Testis (tissue), 3 donors: ENCODE data around the gene ST8SIA6. TPM values are rescaled to one million over a fixed set of nuclear protein-coding genes. Genes with fewer than 3 reads are reported as not detected.

ENCODE experiments used
- DNase-seq: peaks from one replicate; pipeline ENCODE4 v3.0.0-alpha.2; 2019
- H3K27ac ChIP-seq, 2 donors: fragments of 200-600 bp; sonication (generic); one replicate each; pipeline ENCODE4 v1.5.1; 2019
- H3K27me3 ChIP-seq: fragments of 200-600 bp; sonication (generic); one replicate; pipeline ENCODE4 v1.5.1; 2019
- H3K36me3 ChIP-seq: fragments of 200-600 bp; sonication (generic); one replicate; pipeline ENCODE4 v1.5.1; 2017; ENCODE audit warnings: low read depth; ENCODE audit errors: missing control alignments
- H3K4me1 ChIP-seq: fragments of 200-600 bp; sonication (generic); one replicate; pipeline ENCODE4 v1.5.1; 2019
- H3K4me3 ChIP-seq, 2 donors: fragments of 200-600 bp; sonication (generic); one replicate each; pipeline ENCODE4 v1.5.1; 2017 to 2019
- H3K9me3 ChIP-seq: fragments of 200-600 bp; sonication (generic); one replicate; pipeline ENCODE4 v1.5.1; 2017
- POLR2A ChIP-seq: fragments of 450-650 bp; IDR thresholded peaks from one replicate; pipeline ENCODE4 v1.6.1; 2017; ENCODE audit warnings: antibody characterized with exemption, mild to moderate bottlenecking, moderate library complexity
- WGBS, 2 donors: methylation state at CpG; one replicate each; pipeline ENCODE4 v1.1.5; 2018; 5-methylcytosine and 5-hydroxymethylcytosine counted together
- intact Hi-C: fragments of 100-400 bp; cut with DNase I; formaldehyde crosslinking; loops from one replicate; pipeline ENCODE4 v1.15.1; 2023; ENCODE audit warnings: low total_unique reads
- polyA plus RNA-seq: library from polyadenylated mRNA; stranded (reverse); fragments of 350-450 nt; fragmentation: Illumina TruSeq; extraction: RNeasy Lipid Tissue Mini Kit (QIAGEN cat#74804); gene quantifications from one replicate; pipeline ENCODE4 v1.2.3, GENCODE V29; 2014; ENCODE audit warnings: low read depth, low replicate concordance; ENCODE audit not compliant: insufficient read depth
- total RNA-seq, 2 donors: library from RNA; depleted of rRNA; stranded (reverse); fragments of >200 nt; gene quantifications; one replicate each; pipeline ENCODE4 v1.2.3, GENCODE V29; 2016
- TF ChIP-seq, protein P1 (sequence below), 3 experiments: fragments of 450-650 bp in 2 of 3; fragments of 200-600 bp in 1 of 3; sonication (generic) in 1 of 3; IDR thresholded peaks; one replicate each; pipeline ENCODE4 v1.5.1; 2016 to 2019; ENCODE audit warnings: antibody characterized with exemption in 3 of 3, mild to moderate bottlenecking in 2 of 3, moderate library complexity in 1 of 3

Gene ST8SIA6
- total and polyA plus RNA-seq, 3 donors from 2014 or later, result 0.84 to 1.6 (median 0.87) TPM

DNA sequence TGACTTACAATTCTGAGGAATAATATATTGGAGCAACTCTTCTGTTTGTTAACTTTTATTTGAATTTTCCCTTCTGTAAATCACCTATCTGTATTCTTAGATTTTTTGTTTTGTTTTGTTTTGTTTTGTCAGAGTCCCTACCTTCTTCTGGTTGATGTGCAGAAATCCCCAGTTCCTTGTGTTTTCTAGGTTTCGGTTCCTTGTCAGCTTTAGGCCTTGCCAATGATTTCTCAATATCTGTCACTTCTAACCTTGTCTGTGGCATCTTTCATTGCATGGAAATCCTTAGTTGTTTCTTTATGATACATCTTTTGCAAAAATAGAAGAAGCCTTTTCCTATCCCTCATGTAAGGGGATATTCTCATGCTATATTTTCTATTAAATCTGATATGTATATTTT, 21.7 kb upstream of the ST8SIA6 start:
- Histone ChIP-seq H3K9me3 (no peaks in the 10 kb centered on the region), H3K4me1 (no peaks in the 10 kb centered on the region), H3K27me3 (no peaks in the 10 kb centered on the region), H3K4me3 (no peak overlapping the region), H3K36me3 (no peaks in the 10 kb centered on the region), H3K27ac (no peak overlapping the region)
- DNase-seq, result no peak
- TF ChIP-seq, protein P1, sequence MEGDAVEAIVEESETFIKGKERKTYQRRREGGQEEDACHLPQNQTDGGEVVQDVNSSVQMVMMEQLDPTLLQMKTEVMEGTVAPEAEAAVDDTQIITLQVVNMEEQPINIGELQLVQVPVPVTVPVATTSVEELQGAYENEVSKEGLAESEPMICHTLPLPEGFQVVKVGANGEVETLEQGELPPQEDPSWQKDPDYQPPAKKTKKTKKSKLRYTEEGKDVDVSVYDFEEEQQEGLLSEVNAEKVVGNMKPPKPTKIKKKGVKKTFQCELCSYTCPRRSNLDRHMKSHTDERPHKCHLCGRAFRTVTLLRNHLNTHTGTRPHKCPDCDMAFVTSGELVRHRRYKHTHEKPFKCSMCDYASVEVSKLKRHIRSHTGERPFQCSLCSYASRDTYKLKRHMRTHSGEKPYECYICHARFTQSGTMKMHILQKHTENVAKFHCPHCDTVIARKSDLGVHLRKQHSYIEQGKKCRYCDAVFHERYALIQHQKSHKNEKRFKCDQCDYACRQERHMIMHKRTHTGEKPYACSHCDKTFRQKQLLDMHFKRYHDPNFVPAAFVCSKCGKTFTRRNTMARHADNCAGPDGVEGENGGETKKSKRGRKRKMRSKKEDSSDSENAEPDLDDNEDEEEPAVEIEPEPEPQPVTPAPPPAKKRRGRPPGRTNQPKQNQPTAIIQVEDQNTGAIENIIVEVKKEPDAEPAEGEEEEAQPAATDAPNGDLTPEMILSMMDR (IDR thresholded peaks at IDR 0.05), result no peak
- TF ChIP-seq POLR2A, result no peak
- WGBS, 2 donors, result 92 to 95% methylated on average over 1 of the region's 1 CpG
- intact Hi-C loops, result no loop called here

DNA sequence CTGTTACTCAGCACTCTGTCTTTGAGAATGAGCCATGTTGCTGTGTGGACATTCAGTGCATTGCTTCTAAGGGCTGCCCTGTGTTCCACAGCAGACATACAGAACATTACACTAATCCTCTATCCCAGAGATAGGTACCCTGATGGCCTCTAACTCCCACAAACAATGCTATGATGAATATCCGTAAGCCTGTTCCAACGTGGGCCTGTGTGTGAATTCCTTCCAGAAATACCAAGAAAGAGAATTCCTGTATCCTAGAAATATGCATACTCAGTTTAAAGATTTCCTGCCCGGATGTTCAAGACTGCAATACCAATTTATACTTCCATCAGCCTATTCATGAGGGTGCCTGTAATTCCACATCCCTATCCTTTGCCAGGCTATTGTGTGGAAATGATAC, 21.3 kb upstream of the ST8SIA6 start:
- WGBS, 2 donors, result 82 to 83% methylated on average over 3 of the region's 3 CpGs
- H3K27ac ChIP-seq, result no peak overlapping the region
- TF ChIP-seq, protein P1 (IDR thresholded peaks at IDR 0.05), result no peak
- no peak for TF ChIP-seq POLR2A
- H3K4me1 ChIP-seq, result no peaks in the 10 kb centered on the region
- H3K4me3 ChIP-seq, result no peak overlapping the region
- DNase-seq, result no peak
- H3K27me3 ChIP-seq, result no peaks in the 10 kb centered on the region
- H3K9me3 ChIP-seq, result no peaks in the 10 kb centered on the region
- H3K36me3 ChIP-seq, result no peaks in the 10 kb centered on the region
- intact Hi-C loops, result no loop called here

DNA sequence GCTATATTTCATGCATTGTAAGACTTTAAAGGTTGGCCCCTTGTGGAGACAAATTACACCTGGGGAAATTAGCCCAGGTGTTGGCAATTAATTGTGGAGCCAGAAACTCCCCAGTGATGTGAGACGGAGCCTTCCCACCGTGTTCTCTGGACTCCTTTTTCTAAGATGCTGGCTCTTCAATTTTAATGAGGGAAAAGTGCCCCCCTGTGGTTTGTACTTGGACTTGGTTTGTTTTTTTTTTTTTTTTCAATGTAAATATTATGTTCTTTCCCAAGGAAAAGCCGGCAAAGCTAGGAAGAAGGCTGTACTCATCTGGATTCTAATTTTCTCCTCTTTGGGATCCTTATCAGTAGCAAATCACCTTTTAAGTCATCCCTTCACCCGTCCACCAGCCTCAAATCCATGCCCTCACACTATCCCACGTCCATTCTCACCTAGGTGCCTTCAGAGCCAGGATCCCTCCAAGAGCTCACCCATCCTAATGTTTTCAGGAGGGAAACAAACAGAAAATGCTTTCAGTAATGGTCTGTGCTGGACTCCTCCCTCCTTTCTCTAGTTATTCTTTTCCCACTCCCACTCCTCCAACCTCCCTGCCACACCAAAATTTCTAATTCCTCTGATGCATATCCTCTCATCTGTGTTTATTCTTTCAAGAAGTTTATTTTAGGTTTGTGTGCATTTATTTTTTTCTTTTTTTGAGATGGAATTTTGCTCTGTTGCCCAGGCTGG, 20.4 kb upstream of the ST8SIA6 start:
- WGBS, 2 donors, result 46 to 55% methylated on average over 5 of the region's 5 CpGs
- Histone ChIP-seq H3K36me3 (no peaks in the 10 kb centered on the region), H3K4me1 (no peaks in the 10 kb centered on the region), H3K27ac (no peak overlapping the region), H3K4me3 (no peak overlapping the region), H3K9me3 (no peaks in the 10 kb centered on the region), H3K27me3 (no peaks in the 10 kb centered on the region)
- intact Hi-C loops, result no loop called here
- TF ChIP-seq, protein P1 (IDR thresholded peaks at IDR 0.05), result no peak
- no peak for TF ChIP-seq POLR2A
- no peak for DNase-seq

DNA sequence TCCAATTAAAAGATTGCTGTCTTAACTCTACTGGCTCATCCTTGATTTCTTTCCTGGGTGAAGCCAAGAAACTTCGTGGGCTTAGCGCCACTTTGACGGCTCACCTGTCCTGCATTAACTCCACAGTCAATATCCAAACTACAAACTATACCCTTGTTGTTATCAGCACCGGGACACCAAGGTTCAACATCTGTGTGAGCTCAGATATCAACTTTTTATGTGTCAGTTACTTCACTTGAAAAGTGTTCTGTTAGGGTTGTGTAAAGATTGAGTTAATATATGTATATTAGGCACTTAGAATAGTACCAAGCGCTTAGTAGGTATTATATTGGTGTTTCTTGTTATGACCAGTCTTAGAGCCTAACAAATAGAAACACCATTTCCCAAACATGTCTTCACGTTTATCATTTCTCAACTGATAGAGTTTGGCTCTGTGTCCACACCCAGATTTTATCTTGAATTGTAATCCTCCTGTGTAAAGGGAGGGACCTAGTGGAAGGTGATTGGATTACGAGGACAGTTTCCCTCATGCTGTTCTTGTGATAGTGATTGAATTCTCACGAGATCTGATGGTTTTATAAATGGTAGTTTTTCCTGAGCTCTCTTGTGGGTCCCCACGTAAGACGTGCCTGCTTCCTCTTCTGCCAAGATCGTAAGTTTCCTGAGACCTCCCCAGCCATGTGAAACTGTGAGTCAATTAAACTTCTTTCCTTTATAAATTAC, 19.0 kb upstream of the ST8SIA6 start:
- intact Hi-C loops, result no loop called here
- TF ChIP-seq, protein P1 (IDR thresholded peaks at IDR 0.05), result no peak
- no peak for TF ChIP-seq POLR2A
- DNase-seq, result no peak

More for the DNA sequence above, 19.0 kb upstream of the ST8SIA6 start:
- WGBS, 2 donors, result 81 to 83% methylated on average over 11 of the region's 11 CpGs
- Histone ChIP-seq H3K27me3 (no peaks in the 10 kb centered on the region), H3K4me3 (no peak overlapping the region), H3K4me1 (no peaks in the 10 kb centered on the region), H3K9me3 (no peaks in the 10 kb centered on the region), H3K27ac (no peak overlapping the region), H3K36me3 (no peaks in the 10 kb centered on the region)
